Esophagus squamous epithelium (tissue), 4 donors: ENCODE results near the gene CSNK2B.

Source experiments
- POLR2A ChIP-seq, 4 donors: fragments of 450-650 bp; IDR thresholded peaks; one replicate each; pipeline ENCODE4 v1.6.1; 2017; ENCODE audit warnings: antibody characterized with exemption in 4 of 4, mild to moderate bottlenecking in 4 of 4, moderate library complexity in 3 of 4
- TF ChIP-seq, protein P1 (sequence below), 6 experiments: fragments of 450-650 bp in 4 of 6; fragments of 200-600 bp in 2 of 6; sonication (generic) in 2 of 6; IDR thresholded peaks; one replicate each; pipeline ENCODE4 v1.5.1; 2016 to 2019; ENCODE audit warnings: antibody characterized with exemption in 6 of 6, mild to moderate bottlenecking in 4 of 6, moderate library complexity in 4 of 6

DNA sequence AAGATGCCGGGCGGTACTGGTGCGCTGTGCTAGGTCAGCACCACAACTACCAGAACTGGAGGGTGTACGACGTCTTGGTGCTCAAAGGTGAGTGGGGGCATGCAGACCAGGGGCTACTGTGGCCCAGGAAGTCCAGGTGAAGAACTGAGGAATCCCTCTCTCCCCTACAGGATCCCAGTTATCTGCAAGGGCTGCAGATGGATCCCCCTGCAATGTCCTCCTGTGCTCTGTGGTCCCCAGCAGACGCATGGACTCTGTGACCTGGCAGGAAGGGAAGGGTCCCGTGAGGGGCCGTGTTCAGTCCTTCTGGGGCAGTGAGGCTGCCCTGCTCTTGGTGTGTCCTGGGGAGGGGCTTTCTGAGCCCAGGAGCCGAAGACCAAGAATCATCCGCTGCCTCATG is 41.8 kb downstream of the CSNK2B start:
- TF ChIP-seq, protein P1, sequence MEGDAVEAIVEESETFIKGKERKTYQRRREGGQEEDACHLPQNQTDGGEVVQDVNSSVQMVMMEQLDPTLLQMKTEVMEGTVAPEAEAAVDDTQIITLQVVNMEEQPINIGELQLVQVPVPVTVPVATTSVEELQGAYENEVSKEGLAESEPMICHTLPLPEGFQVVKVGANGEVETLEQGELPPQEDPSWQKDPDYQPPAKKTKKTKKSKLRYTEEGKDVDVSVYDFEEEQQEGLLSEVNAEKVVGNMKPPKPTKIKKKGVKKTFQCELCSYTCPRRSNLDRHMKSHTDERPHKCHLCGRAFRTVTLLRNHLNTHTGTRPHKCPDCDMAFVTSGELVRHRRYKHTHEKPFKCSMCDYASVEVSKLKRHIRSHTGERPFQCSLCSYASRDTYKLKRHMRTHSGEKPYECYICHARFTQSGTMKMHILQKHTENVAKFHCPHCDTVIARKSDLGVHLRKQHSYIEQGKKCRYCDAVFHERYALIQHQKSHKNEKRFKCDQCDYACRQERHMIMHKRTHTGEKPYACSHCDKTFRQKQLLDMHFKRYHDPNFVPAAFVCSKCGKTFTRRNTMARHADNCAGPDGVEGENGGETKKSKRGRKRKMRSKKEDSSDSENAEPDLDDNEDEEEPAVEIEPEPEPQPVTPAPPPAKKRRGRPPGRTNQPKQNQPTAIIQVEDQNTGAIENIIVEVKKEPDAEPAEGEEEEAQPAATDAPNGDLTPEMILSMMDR (IDR thresholded peaks at IDR 0.05) = no peak
- TF ChIP-seq POLR2A (IDR thresholded peaks at IDR 0.05) = no peak
